Panc1 (cell line): ENCODE results near the gene SATB2.

ENCODE experiments used
- TF ChIP-seq, protein P1 (sequence below): fragments of 450-650 bp; IDR thresholded peaks from 2 replicates; pipeline ENCODE4 v1.5.1; 2017; ENCODE audit warnings: mild to moderate bottlenecking
- TF ChIP-seq, protein P2 (sequence below), 2 experiments: IDR thresholded peaks; 2 replicates each; pipeline ENCODE4 v1.6.1; 2011 to 2012; ENCODE audit warnings: low read depth in 2 of 2, control low read depth in 1 of 2, low read length in 1 of 2, mild to moderate bottlenecking in 1 of 2, moderate library complexity in 1 of 2; ENCODE audit not compliant: insufficient read depth in 1 of 2

DNA sequence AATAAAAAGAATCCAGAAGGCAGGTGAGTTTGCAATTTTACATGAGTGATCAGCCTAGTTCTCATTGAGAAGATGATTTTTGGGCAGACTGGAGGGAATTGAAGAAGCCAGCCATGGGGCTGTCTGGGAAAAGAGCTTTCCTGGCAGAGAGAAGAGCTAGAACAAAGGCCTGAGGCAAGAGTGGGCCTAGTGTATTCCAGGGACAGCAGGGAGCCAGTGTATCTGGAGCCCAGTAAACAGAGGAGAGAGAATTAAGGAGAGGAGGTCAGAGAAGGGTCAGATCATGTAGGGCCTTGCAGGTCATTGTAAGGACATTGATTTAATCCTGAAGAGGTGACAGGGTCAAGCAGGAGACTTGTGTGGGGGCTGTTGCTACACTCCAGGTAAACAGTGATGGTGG lies 195.8 kb downstream of the SATB2 start:
- TF ChIP-seq, protein P1, sequence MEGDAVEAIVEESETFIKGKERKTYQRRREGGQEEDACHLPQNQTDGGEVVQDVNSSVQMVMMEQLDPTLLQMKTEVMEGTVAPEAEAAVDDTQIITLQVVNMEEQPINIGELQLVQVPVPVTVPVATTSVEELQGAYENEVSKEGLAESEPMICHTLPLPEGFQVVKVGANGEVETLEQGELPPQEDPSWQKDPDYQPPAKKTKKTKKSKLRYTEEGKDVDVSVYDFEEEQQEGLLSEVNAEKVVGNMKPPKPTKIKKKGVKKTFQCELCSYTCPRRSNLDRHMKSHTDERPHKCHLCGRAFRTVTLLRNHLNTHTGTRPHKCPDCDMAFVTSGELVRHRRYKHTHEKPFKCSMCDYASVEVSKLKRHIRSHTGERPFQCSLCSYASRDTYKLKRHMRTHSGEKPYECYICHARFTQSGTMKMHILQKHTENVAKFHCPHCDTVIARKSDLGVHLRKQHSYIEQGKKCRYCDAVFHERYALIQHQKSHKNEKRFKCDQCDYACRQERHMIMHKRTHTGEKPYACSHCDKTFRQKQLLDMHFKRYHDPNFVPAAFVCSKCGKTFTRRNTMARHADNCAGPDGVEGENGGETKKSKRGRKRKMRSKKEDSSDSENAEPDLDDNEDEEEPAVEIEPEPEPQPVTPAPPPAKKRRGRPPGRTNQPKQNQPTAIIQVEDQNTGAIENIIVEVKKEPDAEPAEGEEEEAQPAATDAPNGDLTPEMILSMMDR: no peak
- TF ChIP-seq, protein P2, sequence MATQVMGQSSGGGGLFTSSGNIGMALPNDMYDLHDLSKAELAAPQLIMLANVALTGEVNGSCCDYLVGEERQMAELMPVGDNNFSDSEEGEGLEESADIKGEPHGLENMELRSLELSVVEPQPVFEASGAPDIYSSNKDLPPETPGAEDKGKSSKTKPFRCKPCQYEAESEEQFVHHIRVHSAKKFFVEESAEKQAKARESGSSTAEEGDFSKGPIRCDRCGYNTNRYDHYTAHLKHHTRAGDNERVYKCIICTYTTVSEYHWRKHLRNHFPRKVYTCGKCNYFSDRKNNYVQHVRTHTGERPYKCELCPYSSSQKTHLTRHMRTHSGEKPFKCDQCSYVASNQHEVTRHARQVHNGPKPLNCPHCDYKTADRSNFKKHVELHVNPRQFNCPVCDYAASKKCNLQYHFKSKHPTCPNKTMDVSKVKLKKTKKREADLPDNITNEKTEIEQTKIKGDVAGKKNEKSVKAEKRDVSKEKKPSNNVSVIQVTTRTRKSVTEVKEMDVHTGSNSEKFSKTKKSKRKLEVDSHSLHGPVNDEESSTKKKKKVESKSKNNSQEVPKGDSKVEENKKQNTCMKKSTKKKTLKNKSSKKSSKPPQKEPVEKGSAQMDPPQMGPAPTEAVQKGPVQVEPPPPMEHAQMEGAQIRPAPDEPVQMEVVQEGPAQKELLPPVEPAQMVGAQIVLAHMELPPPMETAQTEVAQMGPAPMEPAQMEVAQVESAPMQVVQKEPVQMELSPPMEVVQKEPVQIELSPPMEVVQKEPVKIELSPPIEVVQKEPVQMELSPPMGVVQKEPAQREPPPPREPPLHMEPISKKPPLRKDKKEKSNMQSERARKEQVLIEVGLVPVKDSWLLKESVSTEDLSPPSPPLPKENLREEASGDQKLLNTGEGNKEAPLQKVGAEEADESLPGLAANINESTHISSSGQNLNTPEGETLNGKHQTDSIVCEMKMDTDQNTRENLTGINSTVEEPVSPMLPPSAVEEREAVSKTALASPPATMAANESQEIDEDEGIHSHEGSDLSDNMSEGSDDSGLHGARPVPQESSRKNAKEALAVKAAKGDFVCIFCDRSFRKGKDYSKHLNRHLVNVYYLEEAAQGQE (IDR thresholded peaks at IDR 0.05; ENCODE audit: insufficient read depth in 1 of 2, low read depth in 2 of 2, low read length in 1 of 2): no peak
